ENCODE measurements around the gene FAF1. TPM values are rescaled to one million over a fixed set of nuclear protein-coding genes. Genes with fewer than 3 reads are reported as not detected.

Gene FAF1
- total and polyA plus RNA-seq, 4 donors = 27.2 to 51.6 (median 37.1) TPM

- H3K9me3 ChIP-seq (ENCODE audit: control insufficient read depth in 4 of 4, insufficient read depth in 3 of 4, low read length in 3 of 4) = no peaks in the 10 kb centered on the region
- DNase-seq (no peak), ATAC-seq (ENCODE audit: insufficient read depth, low FRiP score) (no peak)
- H3K4me3 ChIP-seq = no peak overlapping the region
- H3K36me3 ChIP-seq (ENCODE audit: control insufficient read depth in 4 of 4, insufficient read depth in 4 of 4, low read length in 4 of 4) = peaks cover 0 to 1% (median 0%) of the 10 kb centered on the region in 4 donors
- no peak overlapping the region for H3K9ac ChIP-seq (ENCODE audit: insufficient read depth in 1 of 2, low read length in 2 of 2)
- no peaks in the 10 kb centered on the region for H3K27me3 ChIP-seq (ENCODE audit: control insufficient read depth in 3 of 3, insufficient read depth in 3 of 3, low read length in 2 of 3)
- no peak overlapping the region for H3K27ac ChIP-seq (ENCODE audit: low read depth in 1 of 2, low read length in 1 of 2)
- peaks cover 0 to 11% (median 0%) of the 10 kb centered on the region in 5 donors for H3K4me1 ChIP-seq (ENCODE audit: control insufficient read depth in 5 of 5, insufficient read depth in 5 of 5, low read length in 5 of 5)
- WGBS, 2 donors = 88 to 93% methylated on average over 9 of the region's 9 CpGs
- no peak for TF ChIP-seq CTCF (IDR thresholded peaks at IDR 0.05; ENCODE audit: control extremely low read depth, extremely low read depth)
Observed at GRCh38 chr1:50949286-50949982, 10.6 kb downstream of the FAF1 start.

GRCh38 chr1:50942334-50942733, 17.7 kb downstream of the FAF1 start:
- Histone ChIP-seq H3K27ac (ENCODE audit: low read depth in 1 of 2, low read length in 1 of 2) (no peak overlapping the region), H3K9me3 (ENCODE audit: control insufficient read depth in 4 of 4, insufficient read depth in 3 of 4, low read length in 3 of 4) (no peaks in the 10 kb centered on the region), H3K27me3 (ENCODE audit: control insufficient read depth in 3 of 3, insufficient read depth in 3 of 3, low read length in 2 of 3) (no peaks in the 10 kb centered on the region), H3K4me1 (ENCODE audit: control insufficient read depth in 5 of 5, insufficient read depth in 5 of 5, low read length in 5 of 5) (peaks cover 0 to 11% (median 0%) of the 10 kb centered on the region in 5 donors), H3K36me3 (ENCODE audit: control insufficient read depth in 4 of 4, insufficient read depth in 4 of 4, low read length in 4 of 4) (no peaks in the 10 kb centered on the region), H3K4me3 (no peak overlapping the region), H3K9ac (ENCODE audit: insufficient read depth in 1 of 2, low read length in 2 of 2) (no peak overlapping the region)
- DNase-seq (no peak), ATAC-seq (ENCODE audit: insufficient read depth, low FRiP score) (no peak)
- TF ChIP-seq CTCF (IDR thresholded peaks at IDR 0.05; ENCODE audit: control extremely low read depth, extremely low read depth) = no peak
- 90% methylated on average over 1 of the region's 1 CpG for WGBS, 2 donors

- no peaks in the 10 kb centered on the region for H3K9me3 ChIP-seq (ENCODE audit: control insufficient read depth in 4 of 4, insufficient read depth in 3 of 4, low read length in 3 of 4)
- no peaks in the 10 kb centered on the region for H3K27me3 ChIP-seq (ENCODE audit: control insufficient read depth in 3 of 3, insufficient read depth in 3 of 3, low read length in 2 of 3)
- no peaks in the 10 kb centered on the region for H3K36me3 ChIP-seq (ENCODE audit: control insufficient read depth in 4 of 4, insufficient read depth in 4 of 4, low read length in 4 of 4)
- H3K4me1 ChIP-seq (ENCODE audit: control insufficient read depth in 5 of 5, insufficient read depth in 5 of 5, low read length in 5 of 5) = peaks cover 0 to 14% (median 0%) of the 10 kb centered on the region in 5 donors
- H3K27ac ChIP-seq (ENCODE audit: low read depth in 1 of 2, low read length in 1 of 2) = no peak overlapping the region
- H3K9ac ChIP-seq (ENCODE audit: insufficient read depth in 1 of 2, low read length in 2 of 2) = no peak overlapping the region
- ATAC-seq (ENCODE audit: insufficient read depth, low FRiP score) (no peak), DNase-seq (no peak)
- no peak overlapping the region for H3K4me3 ChIP-seq
- TF ChIP-seq CTCF (IDR thresholded peaks at IDR 0.05; ENCODE audit: control extremely low read depth, extremely low read depth) = no peak
- WGBS, 2 donors = 89 to 94% methylated on average over 3 of the region's 3 CpGs
Observed at GRCh38 chr1:50940291-50940690, 19.8 kb downstream of the FAF1 start.
